Osteocyte (in vitro differentiated cells): ENCODE data around the gene CRYL1. TPM values are rescaled to one million over a fixed set of nuclear protein-coding genes. Genes with fewer than 3 reads are reported as not detected.

Source experiments
- DNase-seq: peaks from one replicate; pipeline ENCODE4 v3.0.0; 2021; ENCODE audit warnings: mixed read lengths; ENCODE audit not compliant: unreplicated experiment; ENCODE audit errors: extremely low spot score
- H3K27ac Mint-ChIP-seq: one replicate; pipeline ENCODE4 v1.8.0; 2021; ENCODE audit warnings: mild to moderate bottlenecking, mixed read lengths; ENCODE audit not compliant: unreplicated experiment
- H3K27me3 Mint-ChIP-seq: one replicate; pipeline ENCODE4 v1.8.0; 2021; ENCODE audit warnings: mixed read lengths; ENCODE audit not compliant: unreplicated experiment
- H3K36me3 Mint-ChIP-seq: one replicate; pipeline ENCODE4 v1.8.0; 2021; ENCODE audit warnings: mixed read lengths; ENCODE audit not compliant: unreplicated experiment
- H3K4me1 Mint-ChIP-seq: one replicate; pipeline ENCODE4 v1.8.0; 2021; ENCODE audit warnings: mixed read lengths; ENCODE audit not compliant: unreplicated experiment
- H3K4me3 Mint-ChIP-seq: one replicate; pipeline ENCODE4 v1.8.0; 2021; ENCODE audit warnings: mild to moderate bottlenecking, moderate library complexity, mixed read lengths; ENCODE audit not compliant: unreplicated experiment
- H3K9me3 Mint-ChIP-seq: one replicate; pipeline ENCODE4 v1.8.0; 2021; ENCODE audit warnings: mixed read lengths; ENCODE audit not compliant: unreplicated experiment
- total RNA-seq: library from RNA; stranded (reverse); gene quantifications from 2 replicates; pipeline ENCODE4 v1.2.1, GENCODE V29; 2021
- TF ChIP-seq, protein P1 (sequence below): fragments of 200-600 bp; sonication (generic); IDR thresholded peaks from 2 replicates; pipeline ENCODE4 v1.5.0; 2021; ENCODE audit warnings: antibody characterized with exemption, mild to moderate bottlenecking, moderate library complexity

The CRYL1 gene
- total RNA-seq, 1 donor from 2014 or later, result 22.5 TPM

DNA sequence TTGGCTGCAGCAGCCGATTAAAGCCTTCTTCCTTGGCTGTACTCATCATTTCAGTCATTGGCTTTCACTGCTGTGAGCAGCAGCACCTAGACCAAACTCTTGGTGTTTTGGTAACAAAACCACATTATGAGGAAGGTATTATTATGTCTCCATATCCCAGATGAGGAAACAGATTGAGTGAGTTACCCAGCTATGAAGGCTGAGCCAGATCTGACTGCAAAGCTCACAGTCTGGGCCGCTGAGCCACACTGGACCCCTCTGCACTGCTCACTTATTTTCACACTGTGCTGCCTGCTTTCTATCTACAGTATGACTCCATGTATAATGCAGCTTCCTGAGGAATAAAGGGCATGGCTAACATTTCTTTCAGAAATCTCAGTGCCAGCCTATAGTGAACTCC, 24.5 kb downstream of the CRYL1 start:
- Mint-ChIP-seq H3K4me3 (no peak overlapping the region), H3K36me3 (peaks cover 10% of the 10 kb centered on the region), H3K27ac (no peak overlapping the region), H3K9me3 (peaks cover 8% of the 10 kb centered on the region), H3K4me1 (peaks cover 9% of the 10 kb centered on the region), H3K27me3 (no peaks in the 10 kb centered on the region)
- TF ChIP-seq, protein P1, sequence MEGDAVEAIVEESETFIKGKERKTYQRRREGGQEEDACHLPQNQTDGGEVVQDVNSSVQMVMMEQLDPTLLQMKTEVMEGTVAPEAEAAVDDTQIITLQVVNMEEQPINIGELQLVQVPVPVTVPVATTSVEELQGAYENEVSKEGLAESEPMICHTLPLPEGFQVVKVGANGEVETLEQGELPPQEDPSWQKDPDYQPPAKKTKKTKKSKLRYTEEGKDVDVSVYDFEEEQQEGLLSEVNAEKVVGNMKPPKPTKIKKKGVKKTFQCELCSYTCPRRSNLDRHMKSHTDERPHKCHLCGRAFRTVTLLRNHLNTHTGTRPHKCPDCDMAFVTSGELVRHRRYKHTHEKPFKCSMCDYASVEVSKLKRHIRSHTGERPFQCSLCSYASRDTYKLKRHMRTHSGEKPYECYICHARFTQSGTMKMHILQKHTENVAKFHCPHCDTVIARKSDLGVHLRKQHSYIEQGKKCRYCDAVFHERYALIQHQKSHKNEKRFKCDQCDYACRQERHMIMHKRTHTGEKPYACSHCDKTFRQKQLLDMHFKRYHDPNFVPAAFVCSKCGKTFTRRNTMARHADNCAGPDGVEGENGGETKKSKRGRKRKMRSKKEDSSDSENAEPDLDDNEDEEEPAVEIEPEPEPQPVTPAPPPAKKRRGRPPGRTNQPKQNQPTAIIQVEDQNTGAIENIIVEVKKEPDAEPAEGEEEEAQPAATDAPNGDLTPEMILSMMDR, result no peak
- no peak for DNase-seq

DNA sequence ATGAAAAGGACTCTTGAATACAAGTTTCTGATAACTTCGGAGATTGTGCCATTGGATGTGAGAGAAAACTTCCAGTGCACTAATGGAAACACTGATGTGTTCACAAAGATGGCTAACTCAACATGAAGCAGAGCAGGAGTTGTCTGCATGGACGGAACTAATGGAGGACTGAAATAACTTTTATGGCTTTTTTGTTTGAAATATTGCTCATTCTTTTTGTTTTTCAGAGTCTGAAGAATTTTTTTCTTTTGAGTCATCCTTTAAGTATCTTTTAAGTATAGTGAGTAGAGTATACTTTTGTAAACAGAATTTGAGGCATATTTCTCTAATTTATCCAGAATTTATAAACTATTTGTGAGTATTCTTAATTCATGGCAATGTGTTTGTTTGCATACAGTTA, 25.7 kb downstream of the CRYL1 start:
- Mint-ChIP-seq H3K36me3 (peaks cover 10% of the 10 kb centered on the region), H3K4me3 (no peak overlapping the region), H3K4me1 (peaks cover 9% of the 10 kb centered on the region), H3K27ac (no peak overlapping the region), H3K9me3 (peaks cover 8% of the 10 kb centered on the region), H3K27me3 (no peaks in the 10 kb centered on the region)
- TF ChIP-seq, protein P1, result no peak
- DNase-seq, result no peak

DNA sequence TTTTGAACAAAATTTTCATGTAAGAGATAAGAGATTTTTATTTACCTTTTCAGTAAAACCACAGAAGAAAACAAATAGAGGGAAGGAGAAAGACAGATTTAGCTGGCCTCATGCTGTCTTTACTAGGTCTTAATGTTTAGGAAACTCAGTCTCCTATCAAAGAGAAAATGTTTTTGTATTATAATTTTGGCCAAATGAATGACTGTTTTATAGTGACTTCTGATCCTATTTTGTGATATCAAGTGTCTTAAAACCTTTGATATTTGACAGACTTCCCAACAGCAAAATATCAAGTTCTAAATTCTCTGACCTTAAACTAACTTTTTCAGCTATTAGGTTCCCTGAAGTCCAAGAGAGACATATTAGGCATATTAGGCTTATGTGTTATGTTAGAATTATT, 27.0 kb downstream of the CRYL1 start:
- Mint-ChIP-seq H3K4me3 (no peak overlapping the region), H3K36me3 (peaks cover 10% of the 10 kb centered on the region), H3K27ac (no peak overlapping the region), H3K9me3 (peaks cover 8% of the 10 kb centered on the region), H3K4me1 (peaks cover 9% of the 10 kb centered on the region), H3K27me3 (no peaks in the 10 kb centered on the region)
- DNase-seq, result no peak
- TF ChIP-seq, protein P1, result no peak

DNA sequence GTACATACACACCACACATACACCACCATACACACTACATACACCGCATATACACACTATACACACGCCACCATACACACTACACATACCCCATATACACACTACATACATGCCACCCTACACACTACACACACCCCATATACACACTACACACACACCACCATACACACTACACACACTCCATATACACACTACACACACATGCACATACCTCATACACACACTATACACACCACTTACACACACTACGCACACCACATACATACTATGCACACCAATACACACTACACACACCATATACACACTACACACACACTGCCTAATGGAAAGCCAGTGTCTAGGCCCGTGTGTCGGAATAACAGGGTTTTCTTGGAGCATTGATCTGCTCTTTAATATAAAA, 27.5 kb downstream of the CRYL1 start:
- peaks cover 9% of the 10 kb centered on the region for H3K4me1 Mint-ChIP-seq
- TF ChIP-seq, protein P1, result no peak
- H3K27ac Mint-ChIP-seq, result no peak overlapping the region
- DNase-seq, result no peak
- H3K36me3 Mint-ChIP-seq, result peaks cover 10% of the 10 kb centered on the region
- no peaks in the 10 kb centered on the region for H3K27me3 Mint-ChIP-seq
- peaks cover 8% of the 10 kb centered on the region for H3K9me3 Mint-ChIP-seq
- H3K4me3 Mint-ChIP-seq, result no peak overlapping the region

DNA sequence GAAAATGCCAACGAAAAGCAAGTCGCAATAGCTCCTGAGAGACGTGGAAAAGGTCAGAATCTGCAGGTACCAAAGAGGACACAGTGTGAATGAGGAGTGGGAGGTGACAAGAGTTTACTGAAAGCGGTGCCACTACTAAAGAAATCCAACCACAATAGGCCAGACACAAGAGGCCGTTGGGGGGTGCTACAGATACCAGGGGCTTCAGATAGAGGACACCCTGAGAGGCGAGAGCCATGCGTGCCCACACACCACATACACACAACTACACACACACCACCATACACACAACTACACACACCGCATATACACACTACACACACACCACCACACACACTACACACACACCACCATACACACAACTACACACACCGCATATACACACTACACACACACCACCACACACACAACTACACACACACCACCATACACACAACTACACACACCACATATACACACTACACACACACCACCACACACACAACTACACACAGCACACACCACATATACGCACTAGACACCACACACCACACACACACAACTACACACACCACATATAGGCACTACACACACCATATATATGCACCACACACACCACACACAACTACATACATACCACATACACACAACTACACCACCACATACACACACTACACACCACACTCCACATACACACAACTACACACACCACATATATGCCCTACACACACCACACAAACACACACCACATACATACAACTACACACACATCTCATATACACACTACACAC, 28.5 kb downstream of the CRYL1 start:
- Mint-ChIP-seq H3K27ac (no peak overlapping the region), H3K36me3 (peaks cover 10% of the 10 kb centered on the region), H3K4me1 (peaks cover 9% of the 10 kb centered on the region), H3K4me3 (no peak overlapping the region), H3K27me3 (no peaks in the 10 kb centered on the region), H3K9me3 (peaks cover 8% of the 10 kb centered on the region)
- DNase-seq, result no peak
- TF ChIP-seq, protein P1, result no peak
